Raji (cell line): Measurements from ENCODE around the gene NYAP1.

Experiments
- POLR2A ChIP-seq: IDR thresholded peaks from 2 replicates; pipeline ENCODE4 v1.6.1; 2011; ENCODE audit warnings: low read depth, low read length, control low read depth; ENCODE audit not compliant: insufficient read depth

NYAP1 gene

DNA sequence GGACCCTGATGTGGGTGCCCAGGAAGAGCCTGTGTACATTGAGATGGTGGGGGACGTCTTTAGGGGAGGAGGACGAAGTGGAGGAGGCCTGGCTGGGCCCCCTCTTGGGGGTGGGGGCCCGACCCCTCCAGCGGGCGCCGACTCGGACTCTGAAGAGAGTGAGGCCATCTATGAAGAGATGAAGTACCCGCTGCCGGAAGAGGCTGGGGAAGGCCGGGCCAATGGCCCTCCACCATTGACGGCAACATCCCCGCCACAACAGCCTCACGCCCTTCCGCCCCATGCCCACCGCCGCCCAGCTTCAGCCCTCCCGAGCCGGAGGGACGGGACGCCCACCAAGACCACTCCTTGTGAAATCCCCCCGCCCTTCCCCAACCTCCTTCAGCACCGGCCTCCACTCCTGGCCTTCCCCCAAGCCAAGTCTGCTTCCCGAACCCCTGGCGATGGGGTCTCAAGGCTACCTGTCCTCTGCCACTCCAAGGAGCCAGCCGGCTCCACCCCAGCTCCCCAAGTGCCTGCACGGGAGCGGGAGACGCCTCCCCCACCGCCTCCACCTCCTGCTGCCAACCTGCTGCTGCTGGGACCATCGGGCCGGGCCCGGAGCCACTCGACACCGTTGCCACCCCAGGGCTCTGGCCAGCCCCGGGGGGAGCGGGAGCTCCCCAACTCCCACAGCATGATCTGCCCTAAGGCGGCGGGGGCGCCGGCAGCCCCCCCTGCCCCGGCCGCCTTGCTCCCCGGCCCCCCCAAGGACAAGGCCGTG, 4.8 kb downstream of the NYAP1 start:
- no peak for TF ChIP-seq POLR2A

DNA sequence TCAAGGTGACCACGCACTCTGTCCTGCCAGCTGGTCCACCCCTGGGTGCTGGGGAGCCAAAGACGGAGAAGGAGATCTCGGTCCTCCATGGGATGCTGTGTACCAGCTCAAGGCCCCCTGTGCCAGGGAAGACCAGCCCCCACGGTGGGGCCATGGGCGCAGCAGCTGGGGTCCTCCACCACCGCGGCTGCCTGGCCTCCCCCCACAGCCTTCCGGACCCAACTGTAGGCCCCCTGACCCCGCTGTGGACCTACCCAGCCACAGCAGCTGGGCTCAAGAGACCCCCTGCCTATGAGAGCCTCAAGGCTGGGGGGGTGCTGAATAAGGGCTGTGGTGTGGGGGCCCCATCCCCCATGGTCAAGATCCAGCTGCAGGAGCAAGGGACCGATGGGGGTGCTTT, 5.4 kb downstream of the NYAP1 start:
- no peak for TF ChIP-seq POLR2A

DNA sequence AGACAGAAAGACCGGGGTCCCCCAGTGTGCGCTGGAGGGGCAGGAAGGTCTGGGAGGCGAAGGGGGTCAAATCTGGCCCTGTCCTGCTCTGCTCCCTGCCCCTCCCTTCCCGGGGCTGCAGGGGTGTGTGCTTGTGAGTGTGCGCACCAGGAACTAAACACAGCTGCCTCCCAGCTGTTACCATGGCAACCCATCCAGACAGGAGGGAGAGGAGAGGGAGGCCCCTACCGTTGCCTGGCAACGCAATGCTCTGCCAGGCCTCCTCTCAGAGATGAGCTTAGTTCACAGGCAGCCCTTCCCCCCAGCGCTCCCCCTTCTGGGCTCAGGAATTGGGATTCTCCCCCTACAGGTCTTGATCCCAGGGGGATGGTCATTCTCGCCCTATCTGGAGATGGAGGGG, 6.1 kb downstream of the NYAP1 start:
- TF ChIP-seq POLR2A, result no peak

GRCh38 chr7:100490483-100491191, 6.9 kb downstream of the NYAP1 start:
- TF ChIP-seq POLR2A, result no peak

GRCh38 chr7:100491192-100491578, 7.5 kb downstream of the NYAP1 start:
- no peak for TF ChIP-seq POLR2A

- TF ChIP-seq POLR2A, result no peak
Observed at GRCh38 chr7:100492738-100493475, 9.2 kb downstream of the NYAP1 start.

GRCh38 chr7:100493476-100494264, 9.9 kb downstream of the NYAP1 start:
- TF ChIP-seq POLR2A, result no peak

DNA sequence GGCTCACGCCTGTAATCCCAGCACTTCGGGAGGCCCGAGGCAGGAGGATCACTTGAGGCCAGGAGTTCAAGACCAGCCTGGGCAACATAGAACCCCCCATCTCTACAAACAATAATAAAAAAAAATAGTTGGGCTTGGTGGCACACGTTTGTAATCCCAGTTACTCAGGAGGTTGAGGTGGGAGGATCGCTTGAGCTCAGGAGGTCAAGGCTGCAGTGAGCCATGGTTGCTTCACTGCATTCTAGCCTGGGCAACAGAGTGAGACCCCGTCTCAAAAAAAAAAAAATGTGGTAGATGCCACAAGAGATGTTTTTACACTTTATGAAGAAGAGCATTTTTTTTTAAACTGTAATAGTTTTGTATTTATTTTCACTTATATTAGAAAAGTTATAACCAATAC, 12.8 kb downstream of the NYAP1 start:
- TF ChIP-seq POLR2A, result no peak

DNA sequence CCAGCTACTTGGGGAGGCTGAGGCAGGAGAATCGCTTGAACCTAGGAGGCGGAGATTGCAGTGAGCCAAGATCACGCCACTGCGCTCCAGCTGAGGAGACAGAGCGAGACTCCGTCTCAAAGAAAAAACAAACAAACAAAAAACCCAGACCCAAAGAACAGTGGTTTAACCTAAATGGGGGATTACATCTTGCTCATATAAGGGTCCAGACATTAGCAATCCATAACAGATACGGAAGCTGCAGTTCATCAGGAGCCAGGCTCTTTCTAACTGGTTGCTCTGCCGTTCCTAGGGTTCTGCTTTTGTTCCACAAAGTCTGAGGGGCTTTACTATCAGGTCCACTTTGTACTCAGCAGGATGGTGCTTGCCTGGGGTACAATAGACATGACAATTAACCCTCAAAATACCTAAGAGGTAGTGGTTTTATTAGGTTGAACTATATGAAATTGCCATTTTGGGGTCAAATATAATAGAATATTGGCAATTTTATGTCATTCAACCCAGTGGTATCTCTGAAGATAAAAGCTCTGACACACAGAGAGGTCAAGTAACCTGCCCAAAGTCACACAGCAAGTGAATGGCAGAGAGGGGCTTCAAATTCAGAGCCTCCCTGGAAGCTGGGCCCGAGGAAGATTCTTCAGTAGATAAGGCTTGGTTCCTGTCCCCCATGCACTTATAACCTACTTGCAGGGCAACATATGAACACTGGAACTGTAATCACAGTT, 21.3 kb downstream of the NYAP1 start:
- TF ChIP-seq POLR2A, result no peak

- no peak for TF ChIP-seq POLR2A
Observed at GRCh38 chr7:100506356-100506923, 22.7 kb downstream of the NYAP1 start.

GRCh38 chr7:100509231-100509630, 25.5 kb downstream of the NYAP1 start:
- no peak for TF ChIP-seq POLR2A

GRCh38 chr7:100510437-100511239, 26.9 kb downstream of the NYAP1 start:
- no peak for TF ChIP-seq POLR2A

DNA sequence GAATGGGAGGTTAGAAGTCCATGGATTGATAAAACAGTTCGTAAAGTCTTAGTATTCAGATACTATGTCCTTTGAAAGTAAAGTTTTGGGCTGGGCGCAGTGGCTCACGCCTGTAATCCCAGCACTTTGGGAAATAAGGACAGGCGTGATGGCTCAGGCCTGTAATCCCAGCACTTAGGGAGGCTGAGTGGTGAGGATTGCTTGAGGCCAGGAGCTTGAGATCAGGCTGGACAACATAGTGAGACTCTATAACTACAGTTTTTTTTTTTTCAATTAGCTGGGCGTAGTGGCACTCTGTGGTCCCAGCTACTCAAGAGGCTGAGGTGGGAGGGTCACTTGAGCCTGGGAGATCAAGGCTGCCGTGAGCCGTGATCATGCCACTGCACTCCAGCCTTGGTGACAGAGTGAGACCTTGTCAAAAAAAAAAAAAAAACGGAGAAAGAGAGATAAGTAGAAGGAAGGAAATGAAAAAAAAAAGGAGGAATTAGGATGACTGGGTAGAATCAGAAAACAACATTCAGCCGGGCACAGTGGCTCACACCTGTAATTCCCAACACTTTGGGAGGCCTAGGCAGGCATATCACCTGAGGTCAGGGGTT, 29.6 kb downstream of the NYAP1 start:
- TF ChIP-seq POLR2A, result no peak
